HG03066 (cell line): Measurements from ENCODE around the gene B4GALNT3.

ENCODE experiments used
- ATAC-seq: cut with Tn5 transposase; IDR thresholded peaks from one replicate; pipeline ENCODE4 v1.9.1; 2021; ENCODE audit warnings: low read depth; ENCODE audit not compliant: unreplicated experiment

B4GALNT3 gene

GRCh38 chr12:587132-588023 is 127.6 kb downstream of the B4GALNT3 start:
- no peak for ATAC-seq

- no peak for ATAC-seq
Measured at GRCh38 chr12:588024-588322, 128.2 kb downstream of the B4GALNT3 start.

GRCh38 chr12:588646-589045 is 128.9 kb downstream of the B4GALNT3 start:
- ATAC-seq, result no peak

GRCh38 chr12:590206-590750 is 130.5 kb downstream of the B4GALNT3 start:
- ATAC-seq, result no peak

- ATAC-seq, result no peak
Measured at GRCh38 chr12:591167-592023, 131.7 kb downstream of the B4GALNT3 start.

- ATAC-seq, result no peak
Measured at GRCh38 chr12:592024-592505, 132.3 kb downstream of the B4GALNT3 start.

- ATAC-seq, result no peak
Measured at GRCh38 chr12:593396-594270, 133.9 kb downstream of the B4GALNT3 start.

GRCh38 chr12:597926-598568 is 138.3 kb downstream of the B4GALNT3 start:
- no peak for ATAC-seq

- no peak for ATAC-seq
Measured at GRCh38 chr12:599756-600155, 140.0 kb downstream of the B4GALNT3 start.

GRCh38 chr12:601976-602699 is 142.4 kb downstream of the B4GALNT3 start:
- no peak for ATAC-seq

GRCh38 chr12:602700-603068 is 142.9 kb downstream of the B4GALNT3 start:
- no peak for ATAC-seq

- ATAC-seq, result no peak
Measured at GRCh38 chr12:604956-605355, 145.2 kb downstream of the B4GALNT3 start.

GRCh38 chr12:607541-608001 is 147.8 kb downstream of the B4GALNT3 start:
- ATAC-seq, result no peak

- ATAC-seq, result no peak
Measured at GRCh38 chr12:608413-608812, 148.7 kb downstream of the B4GALNT3 start.

GRCh38 chr12:608921-609320 is 149.2 kb downstream of the B4GALNT3 start:
- ATAC-seq, result no peak

GRCh38 chr12:611721-612120 is 152.0 kb downstream of the B4GALNT3 start:
- no peak for ATAC-seq

GRCh38 chr12:612293-612692 is 152.6 kb downstream of the B4GALNT3 start:
- ATAC-seq, result no peak

GRCh38 chr12:612886-613285 is 153.1 kb downstream of the B4GALNT3 start:
- ATAC-seq, result no peak
